ENCODE results near the gene SLC50A1. TPM values are rescaled to one million over a fixed set of nuclear protein-coding genes. Genes with fewer than 3 reads are reported as not detected.
A peak's percentile ranks its signal among the peaks of the same experiment; 100 is the strongest.
"Not testable (repeated sequence)": the region's sequence is repeated elsewhere in the genome, so short reads cannot be mapped to it uniquely, and the experiment has no call there.

The SLC50A1 gene
- total RNA-seq, 2 experiments from 2014 or later: 39.8 to 41.2 TPM

DNA sequence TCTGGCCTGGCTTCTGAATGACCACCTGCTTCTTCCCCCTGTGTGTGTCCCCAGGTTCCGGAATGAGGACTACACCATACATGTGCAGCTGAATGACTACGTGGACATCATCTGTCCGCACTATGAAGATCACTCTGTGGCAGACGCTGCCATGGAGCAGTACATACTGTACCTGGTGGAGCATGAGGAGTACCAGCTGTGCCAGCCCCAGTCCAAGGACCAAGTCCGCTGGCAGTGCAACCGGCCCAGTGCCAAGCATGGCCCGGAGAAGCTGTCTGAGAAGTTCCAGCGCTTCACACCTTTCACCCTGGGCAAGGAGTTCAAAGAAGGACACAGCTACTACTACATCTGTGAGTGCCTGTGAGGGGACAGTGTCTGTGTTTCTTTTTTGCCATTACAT, 4.4 kb upstream of the SLC50A1 start:
- DNase-seq: no peak
- Mint-ChIP-seq H3K4me1 (peaks cover 29% of the 10 kb centered on the region), H3K9me3 (ENCODE audit: low read depth) (no peaks in the 10 kb centered on the region), H3K36me3 (no peaks in the 10 kb centered on the region), H3K4me3 (no peak overlapping the region), H3K27ac (no peak overlapping the region), H3K27me3 (peaks cover 38% of the 10 kb centered on the region)
- CTCF ChIA-PET: interaction anchor here (1.3 to 3.1 kb wide), 5 partner anchors 15 to 81 kb away, joined by 3 to 9 read pairs (median 5); partner anchors contain the start of gene KRTCAP2
- no peak for ATAC-seq

DNA sequence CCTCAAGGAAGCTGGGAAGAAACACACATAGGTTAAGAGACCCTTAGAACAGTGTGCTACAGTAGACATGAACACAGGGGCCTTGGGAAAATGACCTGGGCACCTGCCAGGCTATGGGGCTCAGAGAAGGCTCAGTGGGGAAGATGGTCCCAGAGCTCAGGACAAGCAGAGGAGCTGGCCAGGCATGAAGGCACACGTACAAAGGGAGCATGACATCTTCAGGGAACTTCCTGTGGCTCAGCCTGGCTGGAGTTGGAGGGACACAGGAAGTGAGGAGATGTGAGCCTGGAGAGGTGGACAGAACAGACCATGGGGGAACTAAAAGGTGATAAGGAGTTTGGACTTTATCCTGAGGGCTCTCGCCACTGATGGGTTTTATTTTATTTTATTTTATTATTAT, 3.8 kb upstream of the SLC50A1 start:
- H3K9me3 Mint-ChIP-seq (ENCODE audit: low read depth): no peaks in the 10 kb centered on the region
- H3K27ac Mint-ChIP-seq: no peak overlapping the region
- H3K4me3 Mint-ChIP-seq: no peak overlapping the region
- DNase-seq: no peak
- ATAC-seq: no peak
- peaks cover 33% of the 10 kb centered on the region for H3K27me3 Mint-ChIP-seq
- H3K36me3 Mint-ChIP-seq: no peaks in the 10 kb centered on the region
- H3K4me1 Mint-ChIP-seq: peaks cover 31% of the 10 kb centered on the region
- CTCF ChIA-PET: interaction anchor here (1.3 to 3.1 kb wide), 3 partner anchors 16 to 41 kb away, joined by 3 to 9 read pairs (median 5); partner anchors contain the start of gene KRTCAP2

DNA sequence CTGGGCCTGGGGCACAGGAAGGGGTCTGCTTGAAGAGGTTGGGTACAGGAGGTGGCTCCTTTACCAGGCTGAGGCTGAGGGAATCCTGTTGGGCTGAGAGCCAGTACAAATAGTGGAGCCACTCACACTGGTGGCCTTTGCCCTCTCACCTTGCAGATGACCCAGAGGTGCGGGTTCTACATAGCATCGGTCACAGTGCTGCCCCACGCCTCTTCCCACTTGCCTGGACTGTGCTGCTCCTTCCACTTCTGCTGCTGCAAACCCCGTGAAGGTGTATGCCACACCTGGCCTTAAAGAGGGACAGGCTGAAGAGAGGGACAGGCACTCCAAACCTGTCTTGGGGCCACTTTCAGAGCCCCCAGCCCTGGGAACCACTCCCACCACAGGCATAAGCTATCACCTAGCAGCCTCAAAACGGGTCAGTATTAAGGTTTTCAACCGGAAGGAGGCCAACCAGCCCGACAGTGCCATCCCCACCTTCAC, 1.8 kb upstream of the SLC50A1 start:
- Mint-ChIP-seq H3K9me3 (ENCODE audit: low read depth) (no peaks in the 10 kb centered on the region), H3K4me1 (peaks cover 32% of the 10 kb centered on the region), H3K27me3 (peaks cover 15% of the 10 kb centered on the region), H3K4me3 (no peak overlapping the region), H3K27ac (no peak overlapping the region), H3K36me3 (peaks cover 9% of the 10 kb centered on the region)
- DNase-seq: no peak
- ATAC-seq: no peak
- CTCF ChIA-PET: interaction anchor here (0.9 to 5.1 kb wide), 5 partner anchors 21 to 49 kb away, joined by 3 to 32 read pairs (median 5); partner anchors contain the start of gene KRTCAP2

DNA sequence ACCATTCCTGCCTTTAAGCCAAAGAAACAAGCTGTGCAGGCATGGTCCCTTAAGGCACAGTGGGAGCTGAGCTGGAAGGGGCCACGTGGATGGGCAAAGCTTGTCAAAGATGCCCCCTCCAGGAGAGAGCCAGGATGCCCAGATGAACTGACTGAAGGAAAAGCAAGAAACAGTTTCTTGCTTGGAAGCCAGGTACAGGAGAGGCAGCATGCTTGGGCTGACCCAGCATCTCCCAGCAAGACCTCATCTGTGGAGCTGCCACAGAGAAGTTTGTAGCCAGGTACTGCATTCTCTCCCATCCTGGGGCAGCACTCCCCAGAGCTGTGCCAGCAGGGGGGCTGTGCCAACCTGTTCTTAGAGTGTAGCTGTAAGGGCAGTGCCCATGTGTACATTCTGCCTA, 1.3 kb upstream of the SLC50A1 start:
- Mint-ChIP-seq H3K4me1 (peaks cover 31% of the 10 kb centered on the region), H3K27ac (peak overlapping the region; percentile 98), H3K27me3 (peaks cover 10% of the 10 kb centered on the region), H3K36me3 (peaks cover 11% of the 10 kb centered on the region), H3K9me3 (ENCODE audit: low read depth) (no peaks in the 10 kb centered on the region), H3K4me3 (peak overlapping the region; percentile 97)
- CTCF ChIA-PET: interaction anchor here (0.9 to 5.1 kb wide), 7 partner anchors 22 to 90 kb away, joined by 3 to 32 read pairs (median 5); partner anchors contain the start of gene KRTCAP2
- ATAC-seq (no peak), DNase-seq (no peak)

DNA sequence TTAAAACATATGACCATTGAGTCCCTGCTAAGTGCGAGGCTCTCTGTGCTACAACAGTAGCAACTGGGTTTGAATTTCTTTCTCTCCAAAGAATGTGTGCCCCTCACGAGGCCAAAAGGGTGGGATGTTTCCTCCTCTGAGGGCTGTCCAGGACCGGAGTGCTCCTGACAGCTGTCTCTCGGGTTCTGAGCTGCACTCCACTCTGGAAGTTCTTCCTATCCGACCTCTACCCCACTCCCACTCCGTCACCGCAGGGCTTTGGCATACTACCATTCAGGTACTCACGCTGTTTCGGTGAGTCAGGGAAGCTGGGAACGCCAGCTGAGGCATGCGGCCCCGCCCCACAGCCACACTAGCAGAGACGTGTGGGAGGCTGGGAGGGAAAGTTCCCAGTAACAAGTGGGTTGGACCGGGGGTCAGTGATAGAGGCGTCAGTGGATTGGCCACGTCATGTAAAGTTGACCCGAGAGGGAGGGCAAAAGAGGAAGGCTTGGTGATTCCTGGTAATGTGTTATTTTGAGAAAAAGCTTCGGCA, 705 bp upstream of the SLC50A1 start:
- H3K27ac Mint-ChIP-seq: peak overlapping the region; percentile 98
- H3K27me3 Mint-ChIP-seq: peaks cover 5% of the 10 kb centered on the region
- H3K4me3 Mint-ChIP-seq: peak overlapping the region; percentile 97
- H3K9me3 Mint-ChIP-seq (ENCODE audit: low read depth): no peaks in the 10 kb centered on the region
- no peak for ATAC-seq
- DNase-seq: peak; percentile 61
- H3K36me3 Mint-ChIP-seq: peaks cover 11% of the 10 kb centered on the region
- H3K4me1 Mint-ChIP-seq: peaks cover 34% of the 10 kb centered on the region
- CTCF ChIA-PET: interaction anchor here (0.9 to 5.1 kb wide), 7 partner anchors 31 to 91 kb away, joined by 3 to 32 read pairs (median 6); partner anchors contain the start of gene KRTCAP2

DNA sequence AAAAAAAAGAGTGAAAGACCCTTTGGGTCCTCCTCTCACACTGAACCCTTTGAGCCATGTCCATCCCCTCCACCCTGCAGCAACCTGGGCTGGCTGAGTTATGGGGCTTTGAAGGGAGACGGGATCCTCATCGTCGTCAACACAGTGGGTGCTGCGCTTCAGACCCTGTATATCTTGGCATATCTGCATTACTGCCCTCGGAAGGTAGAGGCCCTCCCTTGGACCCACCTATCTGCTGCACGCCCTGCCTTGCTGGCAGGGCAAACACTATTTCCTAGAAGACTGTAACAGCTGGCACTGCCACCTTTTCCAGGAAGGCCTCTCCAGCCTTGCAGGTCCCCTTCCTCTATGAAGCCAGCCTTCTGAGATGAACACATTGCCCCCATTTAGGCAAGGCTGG, 1.1 kb downstream of the SLC50A1 start:
- peaks cover under 1% of the 10 kb centered on the region for H3K27me3 Mint-ChIP-seq
- H3K36me3 Mint-ChIP-seq: peaks cover 13% of the 10 kb centered on the region
- DNase-seq (peak; percentile 48), ATAC-seq (no peak)
- H3K4me1 Mint-ChIP-seq: peaks cover 39% of the 10 kb centered on the region
- H3K4me3 Mint-ChIP-seq: peak overlapping the region; percentile 97
- CTCF ChIA-PET: interaction anchor here (0.7 to 5.1 kb wide), 6 partner anchors 32 to 57 kb away, joined by 3 to 32 read pairs (median 18); partner anchors contain the start of gene KRTCAP2
- H3K9me3 Mint-ChIP-seq (ENCODE audit: low read depth): no peaks in the 10 kb centered on the region
- peak overlapping the region; percentile 98 for H3K27ac Mint-ChIP-seq

DNA sequence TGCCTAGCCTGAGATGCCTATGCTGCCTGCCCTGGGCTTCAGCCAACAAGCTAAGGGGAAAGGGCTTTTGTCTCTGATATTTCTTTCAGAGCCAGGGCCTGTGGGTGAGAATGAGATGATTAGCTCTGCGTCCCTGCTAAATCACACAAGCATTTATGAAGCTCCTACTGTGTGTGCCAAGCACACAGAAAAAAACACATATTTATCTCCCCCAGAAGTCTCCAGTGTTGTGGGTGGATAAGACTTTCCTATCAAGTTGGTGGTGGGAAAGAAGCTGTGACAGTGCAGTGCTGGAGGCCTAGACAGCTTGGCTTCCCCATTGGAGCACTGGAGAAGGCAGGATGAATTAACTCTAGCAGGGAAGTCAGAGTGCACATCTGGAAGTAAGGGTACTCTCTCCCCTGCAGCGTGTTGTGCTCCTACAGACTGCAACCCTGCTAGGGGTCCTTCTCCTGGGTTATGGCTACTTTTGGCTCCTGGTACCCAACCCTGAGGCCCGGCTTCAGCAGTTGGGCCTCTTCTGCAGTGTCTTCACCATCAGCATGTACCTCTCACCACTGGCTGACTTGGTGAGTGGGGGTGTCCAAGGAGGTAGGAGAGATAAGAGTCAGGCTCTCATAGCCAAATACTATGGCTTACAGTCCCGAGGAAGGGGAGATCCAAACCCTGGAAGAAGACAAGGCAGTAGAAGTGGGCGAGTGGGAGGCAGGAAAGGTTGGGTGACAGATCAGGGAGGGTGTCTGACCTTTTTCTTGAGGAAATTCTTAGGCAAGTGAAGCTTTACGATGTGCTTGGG, 1.7 kb downstream of the SLC50A1 start:
- H3K27me3 Mint-ChIP-seq: peaks cover 3% of the 10 kb centered on the region
- peaks cover 14% of the 10 kb centered on the region for H3K36me3 Mint-ChIP-seq
- DNase-seq (no peak), ATAC-seq (no peak)
- H3K4me3 Mint-ChIP-seq: peak overlapping the region; percentile 97
- CTCF ChIA-PET: interaction anchor here (0.9 to 5.1 kb wide), 7 partner anchors 30 to 56 kb away, joined by 3 to 32 read pairs (median 15); partner anchors contain the start of gene KRTCAP2
- peak overlapping the region; percentile 98 for H3K27ac Mint-ChIP-seq
- no peaks in the 10 kb centered on the region for H3K9me3 Mint-ChIP-seq (ENCODE audit: low read depth)
- H3K4me1 Mint-ChIP-seq: peaks cover 39% of the 10 kb centered on the region

DNA sequence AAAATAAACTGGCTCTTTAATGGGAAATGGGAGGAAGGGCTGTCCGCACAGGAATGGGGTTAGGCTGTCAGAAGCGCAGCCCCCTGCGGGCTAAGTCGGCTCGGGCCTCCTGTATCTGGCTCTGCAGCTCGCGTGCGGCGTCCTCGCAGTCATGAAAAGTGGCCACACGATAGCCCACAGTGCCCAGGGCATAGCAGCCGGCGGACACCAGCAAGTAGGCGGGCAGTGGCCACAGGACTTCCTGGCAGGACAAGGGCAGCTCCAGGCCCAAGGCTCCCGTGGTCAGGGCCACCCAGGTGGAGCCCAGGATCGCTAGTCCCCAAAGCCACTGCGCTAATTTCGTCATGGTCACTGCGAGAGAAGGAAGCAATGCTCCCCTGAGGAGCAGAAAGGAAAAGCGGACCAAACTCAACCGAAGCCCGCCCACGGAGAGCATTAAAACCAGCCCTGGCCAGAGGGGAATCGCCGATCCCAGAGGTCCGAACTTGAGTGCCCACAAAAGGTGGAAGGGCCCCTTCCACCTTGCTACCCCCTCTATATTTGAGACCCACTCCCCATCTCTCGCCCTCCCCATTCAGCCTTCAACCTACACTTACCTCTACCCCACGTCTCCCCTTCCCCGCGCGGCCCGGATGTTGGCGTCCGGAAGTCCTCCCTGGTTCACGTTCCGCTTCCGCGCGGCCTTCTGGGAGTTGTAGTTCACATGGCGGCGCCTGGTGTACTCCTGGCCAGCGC, 4.4 kb downstream of the SLC50A1 start, which contains the start of gene DPM3:
Gene DPM3 (minus strand): TSS at position 637 of the 735 bp plus-strand sequence. CDS start 291 bp downstream, at position 346.
- Mint-ChIP-seq H3K9me3 (ENCODE audit: low read depth) (no peaks in the 10 kb centered on the region), H3K36me3 (peaks cover 14% of the 10 kb centered on the region)

DNA sequence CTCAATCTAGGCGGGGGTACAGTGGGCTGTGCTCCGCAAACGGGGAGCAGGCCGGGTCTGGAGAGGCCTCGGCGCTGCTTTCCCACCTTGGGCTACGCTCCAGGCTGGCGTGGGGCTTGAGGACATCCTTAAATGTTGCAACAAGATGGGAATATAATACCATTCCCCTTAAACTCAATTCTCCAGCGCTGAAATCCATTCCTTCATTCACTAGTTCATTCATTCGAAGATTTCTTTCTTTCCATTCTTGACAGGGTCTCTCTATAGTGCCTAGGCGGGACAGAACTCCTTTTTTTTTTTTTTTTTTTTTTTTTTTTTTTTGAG, 4.9 kb downstream of the SLC50A1 start:
- peaks cover 32% of the 10 kb centered on the region for H3K4me1 Mint-ChIP-seq
- no peak for ATAC-seq
- peaks cover 14% of the 10 kb centered on the region for H3K36me3 Mint-ChIP-seq
- CTCF ChIA-PET: interaction anchor here (0.7 to 1.7 kb wide), 7 partner anchors 14 to 79 kb away, joined by 3 to 7 read pairs (median 5); partner anchors contain the start of genes KRTCAP2 and TRIM46
- peak overlapping the region; percentile 100 for H3K4me3 Mint-ChIP-seq
- H3K9me3 Mint-ChIP-seq (ENCODE audit: low read depth): no peaks in the 10 kb centered on the region
- peak overlapping the region; percentile 95 for H3K27ac Mint-ChIP-seq
- no peak for DNase-seq
- peaks cover 8% of the 10 kb centered on the region for H3K27me3 Mint-ChIP-seq

More for the DNA sequence above, 4.4 kb downstream of the SLC50A1 start, which contains the start of gene DPM3:
- CTCF ChIA-PET: interaction anchor here (0.7 to 1.7 kb wide), 8 partner anchors 14 to 79 kb away, joined by 3 to 7 read pairs (median 4); partner anchors contain the start of genes KRTCAP2 and TRIM46
- H3K4me1 Mint-ChIP-seq: peaks cover 33% of the 10 kb centered on the region
- DNase-seq: peak; percentile 94
- peaks cover 6% of the 10 kb centered on the region for H3K27me3 Mint-ChIP-seq
- H3K4me3 Mint-ChIP-seq: peak within 1 kb of the TSS; percentile 100
- peak; percentile 80 for ATAC-seq
- peak within 1 kb of the TSS; percentile 95 for H3K27ac Mint-ChIP-seq

DNA sequence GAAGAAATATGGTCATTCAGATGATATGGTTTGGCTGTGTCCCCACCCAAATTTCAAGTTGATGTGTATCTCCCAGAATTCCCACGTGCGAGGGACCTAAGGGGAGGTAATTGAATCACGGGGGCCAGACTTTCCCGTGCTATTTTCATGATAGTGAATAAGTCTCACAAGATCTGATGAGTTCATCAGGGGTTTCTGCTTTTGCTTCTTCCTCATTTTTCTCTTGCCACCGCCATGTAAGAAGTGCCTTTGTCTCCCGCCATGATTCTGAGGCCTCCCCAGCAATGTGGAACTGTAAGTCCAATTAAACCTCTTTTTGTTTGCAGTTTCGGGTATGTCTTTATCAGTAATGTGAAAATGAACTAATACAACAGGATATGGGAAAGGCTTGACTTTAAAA, 6.1 kb downstream of the SLC50A1 start:
- H3K27me3 Mint-ChIP-seq: peaks cover 14% of the 10 kb centered on the region
- no peak for ATAC-seq
- no peaks in the 10 kb centered on the region for H3K9me3 Mint-ChIP-seq (ENCODE audit: low read depth)
- CTCF ChIA-PET: interaction anchor here (2.0 to 2.1 kb wide), 2 partner anchors 31 to 50 kb away, joined by 5 to 7 read pairs; partner anchors contain the start of gene KRTCAP2
- peaks cover 30% of the 10 kb centered on the region for H3K4me1 Mint-ChIP-seq
- DNase-seq: no peak
- no peak overlapping the region for H3K4me3 Mint-ChIP-seq
- H3K27ac Mint-ChIP-seq: no peak overlapping the region
- H3K36me3 Mint-ChIP-seq: peaks cover 14% of the 10 kb centered on the region

DNA sequence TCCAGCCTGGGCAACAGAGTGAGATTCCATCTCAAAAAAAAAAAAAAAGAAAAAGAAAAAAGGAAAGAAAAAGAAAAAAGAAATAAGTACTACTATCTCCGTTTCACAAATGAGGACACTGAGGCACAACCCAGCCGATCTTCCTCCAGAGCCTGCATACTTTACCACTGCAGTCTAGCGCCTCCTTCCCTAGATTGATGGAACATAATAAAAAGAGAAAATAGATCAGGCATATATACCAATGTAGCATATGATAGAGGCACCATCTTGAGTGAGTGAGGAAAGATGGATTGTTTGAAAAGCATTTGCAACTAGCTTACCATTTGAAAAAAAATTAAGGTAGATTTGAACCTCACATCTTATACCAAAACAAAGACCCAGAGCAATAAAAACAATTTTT, 9.8 kb downstream of the SLC50A1 start:
- no peak for DNase-seq
- Mint-ChIP-seq H3K9me3 (ENCODE audit: low read depth) (no peaks in the 10 kb centered on the region), H3K4me3 (no peak overlapping the region), H3K36me3 (peaks cover 1% of the 10 kb centered on the region), H3K27me3 (peaks cover 35% of the 10 kb centered on the region), H3K27ac (no peak overlapping the region), H3K4me1 (peaks cover 2% of the 10 kb centered on the region)
- CTCF ChIA-PET: interaction anchor here (0.8 to 3.0 kb wide), 3 partner anchors 27 to 54 kb away, joined by 3 to 13 read pairs (median 3); no protein-coding TSS in a partner anchor
- no peak for ATAC-seq

DNA sequence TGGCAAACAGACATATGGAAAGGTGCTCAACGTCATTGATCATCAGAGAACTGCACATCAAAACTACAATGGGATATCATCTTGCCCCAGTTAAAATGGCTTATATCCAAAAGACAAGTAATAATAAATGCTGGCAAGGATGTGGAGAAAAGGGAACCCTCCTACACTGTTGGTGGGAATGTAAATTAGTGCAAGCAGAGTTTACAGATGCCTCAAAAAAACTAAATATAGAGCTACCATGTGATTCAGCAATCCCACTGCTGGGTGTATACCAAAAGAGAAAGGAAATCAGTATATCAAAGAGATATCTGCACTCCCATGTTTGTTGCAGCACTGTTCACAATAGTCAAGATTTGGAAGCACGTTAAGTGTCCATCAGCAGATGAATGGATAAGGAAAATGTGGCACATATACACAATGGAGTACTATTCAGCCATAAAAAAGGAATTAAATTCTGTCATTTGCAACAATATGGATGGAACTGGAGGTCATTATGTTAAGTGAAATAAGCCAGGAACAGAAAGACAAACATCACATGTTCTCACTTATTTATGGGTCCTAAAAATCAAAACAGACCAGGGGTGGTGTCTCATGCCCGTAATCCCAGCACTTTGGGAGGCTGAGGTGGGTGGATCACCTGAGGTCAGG, 20.5 kb downstream of the SLC50A1 start:
- H3K9me3 Mint-ChIP-seq (ENCODE audit: low read depth); H3K27ac Mint-ChIP-seq; H3K36me3 Mint-ChIP-seq; H3K4me1 Mint-ChIP-seq; H3K4me3 Mint-ChIP-seq; ATAC-seq; DNase-seq: not testable (repeated sequence)
- H3K27me3 Mint-ChIP-seq: peaks cover 25% of the 10 kb centered on the region
- CTCF ChIA-PET: interaction anchor here (1.0 to 2.6 kb wide), 2 partner anchors 10 to 12 kb away, joined by 3 to 6 read pairs; no protein-coding TSS in a partner anchor
